Neural cell (in vitro differentiated cells): ENCODE measurements around the gene KIAA0513. TPM values are rescaled to one million over a fixed set of nuclear protein-coding genes. Genes with fewer than 3 reads are reported as not detected.

ENCODE experiments used
- H2AFZ ChIP-seq: fragments of 200-600, 300-800 bp; sonication (generic), shearing (Covaris generic); 2 replicates; pipeline ENCODE4 v1.6.0; 2014; ENCODE audit warnings: low read depth, mild to moderate bottlenecking, antibody characterized with exemption, low read length, moderate library complexity
- H3F3A ChIP-seq: fragments of 200-600 bp; shearing (Covaris generic); 2 replicates; pipeline ENCODE4 v1.6.1; 2016; ENCODE audit warnings: mild to moderate bottlenecking, moderate library complexity, mixed read lengths, antibody characterized with exemption, low read length; ENCODE audit not compliant: insufficient read depth, poor library complexity, severe bottlenecking
- H3K27ac ChIP-seq: fragments of 200-600, 300-800 bp; sonication (generic), shearing (Covaris generic); 2 replicates; pipeline ENCODE4 v1.5.1; 2014; ENCODE audit warnings: mild to moderate bottlenecking, low read length, moderate library complexity
- H3K27me3 ChIP-seq: fragments of 300-800, 200-600 bp; sonication (generic), shearing (Covaris generic); 2 replicates; pipeline ENCODE4 v1.6.0; 2014; ENCODE audit warnings: mild to moderate bottlenecking, low read depth, low read length, moderate library complexity; ENCODE audit not compliant: insufficient read depth
- H3K36me3 ChIP-seq: fragments of 300-800, 200-600 bp; sonication (generic), shearing (Covaris generic); 2 replicates; pipeline ENCODE4 v1.5.1; 2014; ENCODE audit warnings: mild to moderate bottlenecking, antibody characterized with exemption, low read length, moderate library complexity; ENCODE audit not compliant: insufficient read depth
- H3K4me2 ChIP-seq: fragments of 300-800, 200-600 bp; sonication (generic), shearing (Covaris generic); 2 replicates; pipeline ENCODE4 v1.6.0; 2014; ENCODE audit warnings: mild to moderate bottlenecking, low read length
- H3K4me3 ChIP-seq: fragments of 300-800, 200-600 bp; sonication (generic), shearing (Covaris generic); 2 replicates; pipeline ENCODE4 v1.5.1; 2014; ENCODE audit warnings: mild to moderate bottlenecking, low read length, moderate library complexity
- H3K79me2 ChIP-seq: fragments of 200-600 bp; shearing (Covaris generic); replicated peaks from 2 replicates; pipeline ENCODE4 v1.6.0; 2014; ENCODE audit warnings: mild to moderate bottlenecking, low read length, moderate library complexity; ENCODE audit not compliant: insufficient read depth
- H3K9ac ChIP-seq: fragments of 300-800, 200-600 bp; sonication (generic), shearing (Covaris generic); 2 replicates; pipeline ENCODE4 v1.6.1; 2016; ENCODE audit warnings: mild to moderate bottlenecking, low read length, mixed read lengths
- H3K9me2 ChIP-seq: fragments of 200-600 bp; shearing (Covaris generic); 2 replicates; pipeline ENCODE4 v1.6.1; 2016; ENCODE audit warnings: mild to moderate bottlenecking, low read length, mixed read lengths; ENCODE audit not compliant: insufficient read depth
- H3K9me3 ChIP-seq: fragments of 200-600, 300-800 bp; sonication (generic), shearing (Covaris generic); 2 replicates; pipeline ENCODE4 v1.6.1; 2016; ENCODE audit warnings: mild to moderate bottlenecking, mixed run types, low read length, moderate library complexity, mixed read lengths
- H4K20me1 ChIP-seq: fragments of 200-600 bp; shearing (Covaris generic); 2 replicates; pipeline ENCODE4 v1.6.1; 2016; ENCODE audit warnings: mild to moderate bottlenecking, mixed run types; ENCODE audit not compliant: insufficient read depth
- CTCF ChIP-seq: fragments of 450-650 bp; IDR thresholded peaks from 2 replicates; pipeline ENCODE4 v1.5.1; 2014; ENCODE audit warnings: antibody characterized with exemption, mild to moderate bottlenecking, moderate library complexity; ENCODE audit not compliant: poor library complexity, severe bottlenecking
- EP300 ChIP-seq: fragments of 450-650 bp; conservative IDR thresholded peaks from 2 replicates; pipeline ENCODE4 v1.6.1; 2014; ENCODE audit warnings: antibody characterized with exemption, mild to moderate bottlenecking, moderate library complexity; ENCODE audit not compliant: poor library complexity, severe bottlenecking
- EZH2 ChIP-seq: fragments of 200-600, 300-800 bp; shearing (Covaris generic), sonication (generic); IDR thresholded peaks from 2 replicates; pipeline ENCODE4 v1.6.1; 2014; ENCODE audit warnings: antibody characterized with exemption, low read length, borderline replicate concordance, mild to moderate bottlenecking; ENCODE audit not compliant: insufficient read depth, poor library complexity, severe bottlenecking
- MXI1 ChIP-seq: fragments of 450-650 bp; conservative IDR thresholded peaks from 2 replicates; pipeline ENCODE4 v1.6.1; 2014; ENCODE audit warnings: antibody characterized with exemption, mild to moderate bottlenecking; ENCODE audit not compliant: poor library complexity, severe bottlenecking
- POLR2AphosphoS5 ChIP-seq: IDR thresholded peaks from 2 replicates; pipeline ENCODE4 v1.6.1; 2012
- RAD21 ChIP-seq: fragments of 450-650 bp; conservative IDR thresholded peaks from 2 replicates; pipeline ENCODE4 v1.6.1; 2014; ENCODE audit warnings: antibody characterized with exemption, mild to moderate bottlenecking, moderate library complexity
- REST ChIP-seq: IDR thresholded peaks from 2 replicates; pipeline ENCODE4 v1.6.1; 2012; ENCODE audit warnings: borderline replicate concordance
- SMC3 ChIP-seq: fragments of 450-650 bp; conservative IDR thresholded peaks from 2 replicates; pipeline ENCODE4 v1.6.1; 2014; ENCODE audit warnings: antibody characterized with exemption, mild to moderate bottlenecking, moderate library complexity; ENCODE audit not compliant: poor library complexity
- TAF1 ChIP-seq: IDR thresholded peaks from 2 replicates; pipeline ENCODE4 v1.6.1; 2012; ENCODE audit warnings: low read depth
- polyA plus RNA-seq: library from polyadenylated mRNA; depleted of rRNA; stranded (reverse); fragments of >200 nt; gene quantifications from 2 replicates; pipeline ENCODE4 v1.2.3, GENCODE V29; 2014

The KIAA0513 gene
- polyA plus RNA-seq, 1 donor from 2014 or later, result 18.9 TPM

- no peak overlapping the region for H3K4me3 ChIP-seq
- H3K27me3 ChIP-seq, result no peaks in the 10 kb centered on the region
- no peaks in the 10 kb centered on the region for H3K79me2 ChIP-seq
- no peaks in the 10 kb centered on the region for H3K9me3 ChIP-seq
- H3K9me2 ChIP-seq, result no peaks in the 10 kb centered on the region
- H2AFZ ChIP-seq, result no peak overlapping the region
- no peak overlapping the region for H3K9ac ChIP-seq
- no peaks in the 10 kb centered on the region for H4K20me1 ChIP-seq
- TF ChIP-seq CTCF, result no peak
- no peak for TF ChIP-seq TAF1
- no peak for TF ChIP-seq RAD21
- TF ChIP-seq REST, result no peak
- no peak for TF ChIP-seq SMC3
- no peak for TF ChIP-seq EP300
- TF ChIP-seq MXI1, result no peak
- TF ChIP-seq EZH2, result no peak
- no peak for TF ChIP-seq POLR2AphosphoS5
- no peaks in the 10 kb centered on the region for H3F3A ChIP-seq
- no peaks in the 10 kb centered on the region for H3K36me3 ChIP-seq
- H3K4me2 ChIP-seq, result no peak overlapping the region
- no peak overlapping the region for H3K27ac ChIP-seq
These were observed 39.4 kb downstream of the KIAA0513 start for GRCh38 chr16:85067024-85067423.

- Histone ChIP-seq H3K4me3 (no peak overlapping the region), H3K9me3 (no peaks in the 10 kb centered on the region), H3K9me2 (no peaks in the 10 kb centered on the region), H3K9ac (no peak overlapping the region), H3K36me3 (no peaks in the 10 kb centered on the region), H3K79me2 (no peaks in the 10 kb centered on the region), H3K27me3 (no peaks in the 10 kb centered on the region), H2AFZ (no peak overlapping the region), H3K27ac (no peak overlapping the region), H3F3A (no peaks in the 10 kb centered on the region), H4K20me1 (no peaks in the 10 kb centered on the region), H3K4me2 (no peak overlapping the region)
- TF ChIP-seq CTCF (no peak), MXI1 (no peak), SMC3 (no peak), REST (no peak)
These were observed 39.8 kb downstream of the KIAA0513 start for GRCh38 chr16:85067426-85067825.
